Activated CD4-positive, alpha-beta T cell treated with anti-CD3 and anti-CD28 coated beads, Interleukin-2, amount 10 ng/mL, durations not matched to agents 24 days and 14 days (primary cell): ENCODE data around the gene CRNKL1. TPM values are rescaled to one million over a fixed set of nuclear protein-coding genes. Genes with fewer than 3 reads are reported as not detected.
A peak's percentile ranks its signal among the peaks of the same experiment; 100 is the strongest.

Experiments used
- DNase-seq: peaks from one replicate; pipeline ENCODE4 v3.0.0; 2022
- H3K27ac Mint-ChIP-seq: one replicate; pipeline ENCODE4 v1.8.0; 2022; ENCODE audit warnings: mild to moderate bottlenecking, mixed read lengths
- H3K27me3 Mint-ChIP-seq: one replicate; pipeline ENCODE4 v1.8.0; 2022; ENCODE audit warnings: mixed read lengths
- H3K36me3 Mint-ChIP-seq: one replicate; pipeline ENCODE4 v1.8.0; 2022; ENCODE audit warnings: low read depth, mild to moderate bottlenecking, mixed read lengths
- H3K4me1 Mint-ChIP-seq: one replicate; pipeline ENCODE4 v1.8.0; 2021; ENCODE audit warnings: mixed read lengths
- H3K4me3 Mint-ChIP-seq: one replicate; pipeline ENCODE4 v1.8.0; 2022; ENCODE audit warnings: mild to moderate bottlenecking, moderate library complexity, mixed read lengths
- H3K9me3 Mint-ChIP-seq: one replicate; pipeline ENCODE4 v1.8.0; 2021; ENCODE audit warnings: mixed read lengths
- intact Hi-C: fragments of 100-400 bp; cut with micrococcal nuclease; formaldehyde crosslinking; loops from one replicate; pipeline ENCODE4 v1.15.1; 2023
- total RNA-seq: library from RNA; stranded (reverse); gene quantifications from 2 replicates; pipeline ENCODE4 v1.2.3, GENCODE V29; 2022

The CRNKL1 gene
- total RNA-seq, 1 donor from 2014 or later: 22.7 TPM

DNA sequence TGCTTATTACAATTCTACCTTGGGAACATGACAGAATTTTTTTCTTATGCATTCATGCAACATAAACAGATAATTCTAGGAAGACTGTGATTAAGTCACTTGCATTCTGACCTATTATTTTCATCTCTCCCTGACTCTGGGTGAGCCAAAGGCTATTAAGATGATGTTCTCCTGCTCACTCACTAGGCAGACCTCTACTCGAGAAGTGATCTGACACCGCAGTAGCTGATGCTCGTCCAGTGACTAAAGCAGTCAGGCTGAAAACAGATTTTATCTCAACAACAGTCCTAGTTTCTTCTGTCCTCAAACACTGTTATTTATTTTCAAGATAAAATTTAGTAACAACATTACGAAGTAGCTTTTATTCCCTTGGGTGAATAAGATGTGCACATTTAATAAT, 17.8 kb downstream of the CRNKL1 start:
- H3K4me3 Mint-ChIP-seq: no peak overlapping the region
- no peak overlapping the region for H3K27ac Mint-ChIP-seq
- no peaks in the 10 kb centered on the region for H3K9me3 Mint-ChIP-seq
- no peaks in the 10 kb centered on the region for H3K4me1 Mint-ChIP-seq
- intact Hi-C loops: no loop called here
- H3K36me3 Mint-ChIP-seq: peaks cover 58% of the 10 kb centered on the region
- no peak for DNase-seq
- no peaks in the 10 kb centered on the region for H3K27me3 Mint-ChIP-seq

DNA sequence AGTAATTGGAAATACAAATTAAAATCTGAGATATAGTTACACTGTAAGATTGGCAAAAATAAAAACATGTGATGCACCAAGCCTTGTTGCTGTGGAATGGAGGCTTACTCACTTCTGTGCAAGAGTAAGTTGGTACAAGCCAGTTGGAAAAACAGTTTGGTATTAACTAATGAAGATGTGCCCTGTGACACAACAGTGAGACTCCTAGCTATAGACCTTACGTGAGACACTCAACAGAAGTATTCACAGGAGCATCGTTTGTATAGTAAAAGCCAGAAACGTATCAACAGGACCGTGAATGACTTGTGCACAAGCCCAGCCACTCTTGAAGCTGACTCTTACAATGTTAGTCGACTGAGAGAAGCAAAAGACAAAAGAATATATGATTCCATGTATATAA, 20.5 kb downstream of the CRNKL1 start:
- no peaks in the 10 kb centered on the region for H3K9me3 Mint-ChIP-seq
- peaks cover 45% of the 10 kb centered on the region for H3K36me3 Mint-ChIP-seq
- no peak overlapping the region for H3K4me3 Mint-ChIP-seq
- intact Hi-C loops: no loop called here
- peaks cover 2% of the 10 kb centered on the region for H3K4me1 Mint-ChIP-seq
- H3K27me3 Mint-ChIP-seq: no peaks in the 10 kb centered on the region
- DNase-seq: no peak
- no peak overlapping the region for H3K27ac Mint-ChIP-seq

DNA sequence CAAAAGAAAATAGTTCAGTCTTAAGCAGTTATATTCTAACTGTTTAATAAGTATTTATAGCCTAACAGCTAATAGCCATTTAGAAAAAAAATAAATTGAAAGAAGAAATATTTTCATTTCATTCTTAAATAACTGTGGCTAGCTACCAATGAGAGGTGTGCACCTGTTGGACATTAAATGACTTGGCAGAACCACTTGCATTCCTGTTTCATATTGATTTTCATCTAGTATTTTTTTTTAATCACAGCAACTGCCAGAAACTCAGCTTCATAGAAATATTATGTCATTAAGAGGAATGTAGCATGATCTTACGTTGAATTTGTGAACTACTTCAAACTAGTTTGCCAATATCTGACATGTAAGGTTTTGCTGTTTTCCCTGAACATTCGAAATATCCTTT, 25.0 kb downstream of the CRNKL1 start:
- Mint-ChIP-seq H3K36me3 (peaks cover 45% of the 10 kb centered on the region), H3K4me3 (no peak overlapping the region), H3K4me1 (peaks cover 15% of the 10 kb centered on the region), H3K27me3 (no peaks in the 10 kb centered on the region), H3K9me3 (no peaks in the 10 kb centered on the region), H3K27ac (no peak overlapping the region)
- intact Hi-C loops: no loop called here
- no peak for DNase-seq

DNA sequence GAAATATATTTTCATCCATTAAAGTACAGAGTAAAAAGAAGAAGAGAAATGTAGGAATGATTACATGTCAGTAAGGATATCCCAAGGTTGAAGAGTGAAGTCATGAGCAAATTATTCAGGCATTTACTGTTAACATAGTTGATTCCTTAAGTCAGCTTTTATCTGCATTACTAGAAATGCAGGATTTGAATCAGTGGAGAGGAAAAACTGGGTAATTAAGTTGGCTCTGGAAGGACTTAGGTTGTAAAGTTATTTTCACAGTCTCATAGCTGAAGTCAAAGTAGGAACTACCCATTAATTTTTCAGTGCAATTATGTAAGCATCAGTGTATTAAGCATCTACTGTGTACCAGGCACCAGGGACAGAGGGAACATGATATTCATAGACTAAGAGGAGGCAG, 27.3 kb downstream of the CRNKL1 start:
- Mint-ChIP-seq H3K36me3 (peaks cover 36% of the 10 kb centered on the region), H3K27ac (peak overlapping the region; percentile 9), H3K27me3 (no peaks in the 10 kb centered on the region), H3K4me1 (peaks cover 36% of the 10 kb centered on the region), H3K4me3 (no peak overlapping the region), H3K9me3 (no peaks in the 10 kb centered on the region)
- intact Hi-C loops: no loop called here
- no peak for DNase-seq

DNA sequence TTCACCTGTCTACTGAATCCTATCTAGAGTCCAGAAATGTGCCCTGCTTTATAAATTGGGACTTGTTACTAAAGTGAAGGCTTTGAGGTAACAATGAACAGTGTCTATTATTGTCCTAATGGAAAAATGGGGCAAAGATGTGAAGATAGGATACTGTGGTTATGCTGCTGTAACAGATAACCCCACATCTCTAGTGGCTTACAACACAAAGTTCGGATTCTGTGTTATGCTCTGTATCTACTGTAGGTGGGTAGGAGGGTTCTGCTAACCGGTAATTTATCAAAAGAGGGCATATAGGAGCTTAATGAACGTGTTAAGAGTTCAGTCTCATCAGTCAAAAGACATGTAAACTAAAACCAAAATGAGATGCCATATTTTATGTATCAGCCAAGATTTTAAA, 28.9 kb downstream of the CRNKL1 start:
- peaks cover 36% of the 10 kb centered on the region for H3K36me3 Mint-ChIP-seq
- H3K9me3 Mint-ChIP-seq: no peaks in the 10 kb centered on the region
- intact Hi-C loops: no loop called here
- no peak overlapping the region for H3K4me3 Mint-ChIP-seq
- no peak overlapping the region for H3K27ac Mint-ChIP-seq
- DNase-seq: no peak
- H3K4me1 Mint-ChIP-seq: peaks cover 42% of the 10 kb centered on the region
- no peaks in the 10 kb centered on the region for H3K27me3 Mint-ChIP-seq

DNA sequence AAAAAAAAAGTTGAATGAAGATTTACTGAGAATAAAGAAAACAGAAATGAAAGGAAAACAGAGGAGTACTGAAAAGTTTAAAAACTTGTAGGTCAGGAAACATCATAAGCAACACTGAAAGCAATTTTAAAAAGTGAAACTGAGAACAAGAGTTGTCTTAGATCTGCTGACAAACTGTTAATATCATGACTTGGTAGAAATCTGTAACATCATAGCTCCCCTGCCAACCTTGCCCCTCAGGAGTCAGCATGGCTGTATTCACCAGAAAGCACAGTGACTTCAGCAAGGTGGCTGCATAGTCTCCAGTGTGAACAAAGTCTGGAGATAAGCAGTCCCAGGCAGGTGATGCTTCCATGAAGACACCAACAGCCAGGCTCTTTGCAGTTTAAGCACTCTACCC, 29.8 kb downstream of the CRNKL1 start:
- Mint-ChIP-seq H3K27ac (peak overlapping the region; percentile 57), H3K4me1 (peaks cover 44% of the 10 kb centered on the region), H3K36me3 (peaks cover 32% of the 10 kb centered on the region), H3K9me3 (no peaks in the 10 kb centered on the region), H3K27me3 (no peaks in the 10 kb centered on the region), H3K4me3 (peak overlapping the region; percentile 13)
- intact Hi-C loops: no loop called here
- peak; percentile 67 for DNase-seq

DNA sequence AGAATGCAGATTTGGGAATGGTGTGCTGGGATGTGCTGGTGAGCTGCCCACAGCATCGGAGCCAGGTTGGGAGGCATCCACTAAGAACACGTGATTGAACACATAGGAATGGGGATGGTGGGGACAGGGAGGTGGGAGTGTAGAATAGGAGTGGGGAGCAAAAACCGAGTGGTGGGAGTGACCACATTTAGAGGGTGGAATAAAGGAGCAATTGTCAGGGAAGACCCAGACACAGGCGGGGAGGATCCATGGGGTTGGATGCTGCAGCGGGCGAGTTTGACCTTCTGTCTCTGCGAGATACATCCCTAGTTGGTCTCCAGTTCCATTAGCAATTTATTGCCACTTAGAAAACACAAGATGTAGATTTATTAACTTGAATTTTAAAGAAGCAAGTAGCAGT, 30.4 kb downstream of the CRNKL1 start:
- H3K27ac Mint-ChIP-seq: peak overlapping the region; percentile 56
- H3K36me3 Mint-ChIP-seq: peaks cover 31% of the 10 kb centered on the region
- DNase-seq: no peak
- intact Hi-C loops: no loop called here
- H3K27me3 Mint-ChIP-seq: no peaks in the 10 kb centered on the region
- peak overlapping the region; percentile 25 for H3K4me3 Mint-ChIP-seq
- no peaks in the 10 kb centered on the region for H3K9me3 Mint-ChIP-seq
- H3K4me1 Mint-ChIP-seq: peaks cover 46% of the 10 kb centered on the region

DNA sequence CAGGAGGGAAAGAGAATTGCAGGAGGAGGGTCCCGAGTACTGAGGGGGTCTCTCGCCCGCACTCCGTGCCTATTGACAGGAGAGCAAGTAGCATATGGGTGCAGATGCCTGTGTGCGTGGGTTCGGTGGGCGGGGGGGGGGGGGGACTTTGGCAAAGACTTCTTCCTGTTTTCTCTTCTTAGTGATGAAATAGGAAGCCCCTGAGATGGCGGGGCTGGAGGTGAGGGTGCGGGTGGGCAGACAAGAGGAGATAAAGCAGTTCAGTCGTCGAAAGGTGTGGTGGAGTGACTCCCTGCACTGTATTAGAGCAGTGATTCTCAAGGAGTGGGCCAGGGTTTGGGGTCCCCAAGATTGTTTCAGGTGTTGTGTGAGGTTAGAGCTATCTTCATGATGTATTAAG, 31.4 kb downstream of the CRNKL1 start:
- Mint-ChIP-seq H3K27ac (peak overlapping the region; percentile 46), H3K27me3 (no peaks in the 10 kb centered on the region), H3K9me3 (no peaks in the 10 kb centered on the region), H3K36me3 (peaks cover 27% of the 10 kb centered on the region), H3K4me3 (peak overlapping the region; percentile 15), H3K4me1 (peaks cover 48% of the 10 kb centered on the region)
- intact Hi-C loops: no loop called here
- DNase-seq: no peak

DNA sequence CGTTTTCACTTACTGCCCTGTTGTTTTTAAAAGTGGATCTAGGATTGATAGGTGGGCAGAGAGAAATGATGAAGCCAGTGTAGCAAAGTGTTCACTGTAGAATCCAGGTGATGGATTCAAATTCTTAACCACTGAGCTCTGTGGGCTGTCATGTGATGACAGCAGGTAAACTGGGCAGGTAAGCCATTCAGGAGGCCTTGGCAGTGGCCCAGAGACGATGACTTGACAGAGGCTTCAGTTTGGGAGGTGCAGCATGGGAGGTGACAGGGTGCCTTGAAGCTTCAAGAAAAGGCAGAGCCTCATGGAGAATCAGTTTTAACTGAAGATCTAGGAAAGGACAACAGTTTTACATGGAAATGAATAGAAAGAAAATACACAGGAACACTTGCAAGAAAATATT, 33.1 kb downstream of the CRNKL1 start:
- H3K36me3 Mint-ChIP-seq: peaks cover 16% of the 10 kb centered on the region
- no peak for DNase-seq
- no peaks in the 10 kb centered on the region for H3K27me3 Mint-ChIP-seq
- H3K27ac Mint-ChIP-seq: peak overlapping the region; percentile 20
- intact Hi-C loops: loop anchor here (5.0 kb wide), 1 partner anchor 693 kb away; the partner anchor contains the start of gene RALGAPA2
- H3K4me1 Mint-ChIP-seq: peaks cover 43% of the 10 kb centered on the region
- H3K9me3 Mint-ChIP-seq: no peaks in the 10 kb centered on the region
- H3K4me3 Mint-ChIP-seq: peak overlapping the region; percentile 94

DNA sequence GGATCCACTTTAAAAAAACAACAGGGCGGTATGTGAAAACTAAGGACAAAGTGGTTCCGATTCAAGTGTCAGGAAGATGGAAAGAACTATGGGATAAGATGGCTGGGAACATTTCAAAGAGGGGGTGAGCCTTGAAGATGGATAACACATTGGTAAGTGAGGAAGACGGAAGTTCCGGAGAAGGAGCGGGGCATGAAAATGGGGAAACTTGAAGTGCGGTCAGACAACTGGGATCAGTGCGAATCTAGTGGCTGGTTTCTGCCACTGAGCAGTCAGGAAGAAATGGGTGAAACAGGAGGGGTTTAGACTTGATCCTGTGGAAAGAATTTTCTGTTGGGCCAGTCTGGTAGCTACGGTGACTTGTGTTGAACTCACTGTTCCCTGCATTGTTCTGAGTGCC, 33.9 kb downstream of the CRNKL1 start:
- peak overlapping the region; percentile 35 for H3K27ac Mint-ChIP-seq

DNA sequence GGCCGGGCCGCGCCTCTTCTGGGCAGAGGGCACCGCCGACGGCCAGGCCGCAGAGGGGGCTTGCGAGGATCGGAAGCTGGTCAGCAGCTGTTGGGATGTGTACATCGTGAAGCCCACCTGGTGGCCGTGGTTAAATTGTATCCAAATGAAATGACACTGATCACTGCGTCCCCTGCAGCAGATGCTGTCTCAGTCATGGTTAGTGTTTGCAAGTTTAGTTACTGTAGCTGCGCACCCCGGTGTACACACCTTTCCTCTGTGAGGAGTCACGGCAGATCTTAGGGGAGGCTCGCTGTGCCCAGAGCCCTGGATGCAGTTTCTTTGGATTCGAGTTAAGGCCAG, 34.5 kb downstream of the CRNKL1 start:
- intact Hi-C loops: loop anchor here (1.0 to 5.0 kb wide), 2 partner anchors 34 to 694 kb away; partner anchors contain the start of genes CFAP61, CRNKL1 and RALGAPA2
- Mint-ChIP-seq H3K36me3 (peaks cover 11% of the 10 kb centered on the region), H3K9me3 (no peaks in the 10 kb centered on the region), H3K4me1 (peaks cover 38% of the 10 kb centered on the region), H3K4me3 (peak overlapping the region; percentile 94), H3K27me3 (no peaks in the 10 kb centered on the region), H3K27ac (peak overlapping the region; percentile 85)
- DNase-seq: peak; percentile 71

More for the DNA sequence above, 33.9 kb downstream of the CRNKL1 start:
- Mint-ChIP-seq H3K4me1 (peaks cover 38% of the 10 kb centered on the region), H3K4me3 (peak overlapping the region; percentile 94), H3K9me3 (no peaks in the 10 kb centered on the region), H3K27me3 (no peaks in the 10 kb centered on the region), H3K36me3 (peaks cover 12% of the 10 kb centered on the region)
- intact Hi-C loops: loop anchor here (5.0 kb wide), 1 partner anchor 694 kb away; the partner anchor contains the start of gene RALGAPA2
- DNase-seq: no peak

DNA sequence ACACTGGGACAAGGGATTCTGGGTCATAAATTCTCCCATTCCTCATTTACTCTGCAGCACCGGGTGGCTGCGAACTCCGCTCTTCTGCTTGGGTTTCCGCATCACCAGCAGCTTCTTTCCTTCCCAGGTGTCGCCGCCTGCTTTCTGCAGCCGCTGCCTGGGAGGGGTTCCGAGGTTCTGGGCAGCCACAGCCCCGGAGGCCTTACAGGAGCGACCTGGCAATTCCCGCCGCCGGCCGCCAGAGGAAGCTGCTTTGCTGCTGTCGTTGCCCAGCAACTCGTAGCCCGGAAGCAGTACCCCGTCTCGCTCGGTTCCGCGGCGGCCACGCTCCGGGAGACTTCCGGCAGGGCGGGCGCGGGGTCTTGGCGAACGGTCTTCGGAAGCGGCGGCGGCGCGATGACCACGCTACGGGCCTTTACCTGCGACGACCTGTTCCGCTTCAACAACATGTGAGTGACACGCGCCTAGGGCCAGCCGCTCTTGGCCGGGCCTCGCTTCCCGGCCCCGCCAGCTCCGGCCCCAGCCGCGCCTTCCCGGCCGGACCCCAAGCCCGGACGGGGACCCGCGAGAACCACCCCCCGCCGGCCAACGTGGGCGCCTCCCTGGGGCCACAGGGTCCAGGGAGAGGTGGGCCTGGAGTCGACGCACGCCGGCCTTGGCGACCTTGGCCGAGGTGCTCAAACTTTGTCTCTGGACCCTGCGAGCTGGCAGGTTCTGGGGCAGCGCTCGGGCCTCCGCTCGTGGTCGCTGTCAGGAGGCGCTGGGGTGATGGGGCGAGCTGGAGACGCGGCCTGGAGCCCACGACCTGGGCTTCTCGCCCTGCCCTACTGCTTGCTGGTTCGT, 35.0 kb downstream of the CRNKL1 start, which contains the start of gene NAA20:
Gene NAA20, plus strand, starts transcription at position 362 of the 843 bp plus-strand sequence. Its CDS starts 35 bp downstream, at position 397.
- Mint-ChIP-seq H3K4me1 (peaks cover 34% of the 10 kb centered on the region), H3K4me3 (peak within 1 kb of the TSS; percentile 94), H3K27ac (peak within 1 kb of the TSS; percentile 85), H3K27me3 (no peaks in the 10 kb centered on the region), H3K36me3 (peaks cover 8% of the 10 kb centered on the region), H3K9me3 (no peaks in the 10 kb centered on the region)
- intact Hi-C loops: loop anchor here (1.0 to 5.0 kb wide), 2 partner anchors 35 to 695 kb away; partner anchors contain the start of genes CFAP61, CRNKL1 and RALGAPA2
- DNase-seq: peak; percentile 97

DNA sequence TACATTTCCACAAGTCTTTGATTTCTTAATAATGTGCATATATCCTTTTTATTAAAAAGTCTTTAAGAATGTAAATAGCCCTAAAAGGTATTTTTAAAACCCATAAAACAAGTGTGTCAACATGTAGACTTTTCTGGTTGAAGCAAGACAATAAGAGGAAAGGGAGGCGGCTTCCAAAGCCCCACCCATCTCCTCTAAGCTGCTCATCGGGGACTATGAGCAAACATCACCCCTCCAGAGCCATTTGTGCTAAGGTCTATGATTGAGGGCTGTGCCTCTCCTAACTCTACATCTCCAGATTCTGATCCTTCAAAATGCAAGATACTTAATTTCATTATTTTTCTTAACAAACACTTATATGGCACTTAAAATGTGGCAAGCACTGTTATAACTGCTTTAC, 37.6 kb downstream of the CRNKL1 start:
- Mint-ChIP-seq H3K36me3 (peaks cover 6% of the 10 kb centered on the region), H3K27me3 (peaks cover 7% of the 10 kb centered on the region), H3K4me1 (peaks cover 13% of the 10 kb centered on the region), H3K4me3 (no peak overlapping the region), H3K27ac (no peak overlapping the region), H3K9me3 (no peaks in the 10 kb centered on the region)
- DNase-seq: peak; percentile 63
- intact Hi-C loops: loop anchor here (5.0 kb wide), 1 partner anchor 698 kb away; the partner anchor contains the start of gene RALGAPA2

DNA sequence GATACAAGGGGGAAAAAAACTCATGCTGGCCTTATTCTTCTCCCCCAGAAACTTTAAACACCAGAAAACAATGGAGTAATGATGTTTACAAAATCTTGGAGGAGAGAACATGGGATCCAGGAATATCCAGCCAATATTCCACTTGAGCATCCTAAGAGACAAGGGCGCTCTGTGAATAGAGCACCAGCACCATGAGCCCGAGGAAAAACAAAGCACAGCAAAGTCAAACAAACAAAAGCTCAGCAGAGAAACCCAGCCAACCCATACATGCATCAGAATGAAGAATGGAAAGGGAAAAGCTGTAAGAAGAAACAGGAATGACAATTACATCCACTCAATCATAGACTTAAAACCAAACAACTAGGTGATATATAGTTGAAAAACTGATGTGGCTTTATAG, 39.7 kb downstream of the CRNKL1 start:
- no peak for DNase-seq
- Mint-ChIP-seq H3K27ac (no peak overlapping the region), H3K9me3 (no peaks in the 10 kb centered on the region), H3K4me3 (no peak overlapping the region), H3K36me3 (peaks cover 1% of the 10 kb centered on the region), H3K4me1 (peaks cover 4% of the 10 kb centered on the region), H3K27me3 (peaks cover 12% of the 10 kb centered on the region)
- intact Hi-C loops: no loop called here
